ENCODE measurements around the gene HAVCR1. TPM values are rescaled to one million over a fixed set of nuclear protein-coding genes. Genes with fewer than 3 reads are reported as not detected.
"Not testable (repeated sequence)": the region's sequence is repeated elsewhere in the genome, so short reads cannot be mapped to it uniquely, and the experiment has no call there.

The HAVCR1 gene
- total RNA-seq, 2 experiments from 2014 or later, result not detected

- POLR2A ChIA-PET, result no interaction called here
- CTCF ChIA-PET, result no interaction called here
Measured at GRCh38 chr5:157020511-157021222, 38.2 kb downstream of the HAVCR1 start.

GRCh38 chr5:157020002-157020401, 38.9 kb downstream of the HAVCR1 start:
- POLR2A ChIA-PET, result no interaction called here
- CTCF ChIA-PET, result no interaction called here

GRCh38 chr5:157014143-157014542, 44.8 kb downstream of the HAVCR1 start:
- CTCF ChIA-PET, POLR2A ChIA-PET: not testable (repeated sequence)

DNA sequence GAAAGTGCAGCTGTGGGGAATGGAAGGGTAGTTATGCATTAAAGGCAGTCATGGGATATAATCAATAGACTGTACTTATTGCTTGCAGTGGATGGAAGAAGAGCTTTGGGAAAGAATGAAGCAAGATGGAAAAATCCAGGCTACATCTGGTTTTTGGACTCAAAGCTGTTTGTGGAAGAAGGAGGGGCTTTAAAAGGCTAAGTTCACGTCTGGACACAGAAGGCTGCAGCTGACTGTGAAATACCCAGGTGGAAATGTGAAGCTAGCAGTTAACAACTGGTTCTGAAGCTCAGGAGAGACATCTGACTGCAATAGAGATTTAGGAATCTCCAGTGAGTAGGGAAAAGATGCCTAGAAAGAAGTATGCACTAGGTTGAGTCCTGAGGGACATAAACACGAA, 52.7 kb downstream of the HAVCR1 start:
- CTCF ChIA-PET, result interaction anchor here (0.6 to 0.9 kb wide), 2 partner anchors 17 to 53 kb away, joined by 3 read pairs; no protein-coding TSS in a partner anchor
- POLR2A ChIA-PET, result interaction anchor here (0.6 kb wide), 1 partner anchor 24 kb away, joined by 3 read pairs; no protein-coding TSS in a partner anchor

- ChIA-PET POLR2A (no interaction called here), CTCF (no interaction called here)
Measured at GRCh38 chr5:157004893-157005551, 53.9 kb downstream of the HAVCR1 start.

DNA sequence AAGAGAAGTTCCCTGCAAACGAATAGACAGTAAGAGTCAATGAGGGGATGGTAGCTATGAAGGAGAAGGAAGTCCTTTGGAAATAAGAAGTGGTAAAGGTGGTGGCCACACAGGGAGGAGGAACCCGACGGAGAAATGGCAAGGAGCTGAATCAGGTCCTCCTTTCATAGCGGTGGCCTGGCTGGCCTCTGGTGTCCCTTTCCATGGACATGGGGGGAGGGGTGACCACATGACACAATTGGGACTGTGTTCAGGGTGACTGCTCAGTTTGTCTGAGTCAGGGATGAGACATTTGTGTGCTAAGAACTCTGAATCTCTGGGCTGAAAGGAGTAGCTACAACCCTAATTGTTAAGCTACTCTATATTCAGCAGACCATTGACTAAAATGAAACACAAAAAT, 67.2 kb downstream of the HAVCR1 start:
- ChIA-PET CTCF (no interaction called here), POLR2A (no interaction called here)

GRCh38 chr5:156984064-156984463, 74.9 kb downstream of the HAVCR1 start:
- POLR2A ChIA-PET, result no interaction called here
- CTCF ChIA-PET, result interaction anchor here (1.1 to 1.2 kb wide), 2 partner anchors 12 to 28 kb away, joined by 3 read pairs; no protein-coding TSS in a partner anchor

DNA sequence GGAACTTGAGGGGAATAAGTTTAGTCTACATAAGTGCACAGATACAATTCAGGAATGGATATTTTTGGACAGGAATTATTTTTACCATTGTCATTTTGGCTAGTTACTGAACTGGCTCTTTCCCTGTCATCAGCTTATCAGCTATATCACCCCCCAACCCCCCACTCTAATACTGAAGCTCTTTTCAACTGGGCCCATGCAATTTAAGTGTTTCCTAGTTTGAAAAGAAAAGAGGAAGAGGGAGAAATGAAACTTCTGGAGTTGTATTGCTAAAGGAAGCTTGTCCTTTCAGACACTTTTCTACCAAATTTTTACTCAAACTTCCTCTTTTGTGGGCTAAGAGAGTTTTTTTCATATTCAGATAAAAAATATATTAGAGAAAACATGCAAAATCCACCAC, 77.4 kb downstream of the HAVCR1 start:
- CTCF ChIA-PET, result no interaction called here
- POLR2A ChIA-PET, result no interaction called here

Other genes with a start within 250 kb of the HAVCR1 start
- gene PPP1R2B, start 208.8 kb downstream of the HAVCR1 start, total RNA-seq, result under 1 TPM in 1 of 2 experiments, not detected in 1; 0.10 TPM
- gene TIMD4, start 95.9 kb downstream of the HAVCR1 start, total RNA-seq, result 1 to 10 TPM in 1 of 2 experiments, under 1 TPM in 1; 0.65 to 1.0 TPM
- gene HAVCR2, start 49.9 kb upstream of the HAVCR1 start, total RNA-seq, result 10 to 100 TPM; 16.3 to 16.8 TPM
- gene MED7, start 83.7 kb upstream of the HAVCR1 start, total RNA-seq, result 10 to 100 TPM; 12.2 to 12.6 TPM
- under 1 TPM; 0.25 to 0.38 TPM for gene GARIN3, start 107.1 kb upstream of the HAVCR1 start, total RNA-seq
- 100 to 1,000 TPM; 152 to 156 TPM for gene ITK, start 121.7 kb upstream of the HAVCR1 start, total RNA-seq
- 100 to 1,000 TPM; 265 to 297 TPM for gene CYFIP2, start 207.0 kb upstream of the HAVCR1 start, total RNA-seq

All from activated CD8-positive, alpha-beta memory T cell treated with anti-CD3 and anti-CD28 coated beads for 36 hours (primary cell).